Measurements from ENCODE around the gene UNC45B. TPM values are rescaled to one million over a fixed set of nuclear protein-coding genes. Genes with fewer than 3 reads are reported as not detected.
"Not testable (repeated sequence)": the region's sequence is repeated elsewhere in the genome, so short reads cannot be mapped to it uniquely, and the experiment has no call there.

The UNC45B gene
- total RNA-seq, 1 experiment from 2014 or later, result 0.22 TPM

GRCh38 chr17:35195062-35195461, 47.4 kb downstream of the UNC45B start:
- H3K23ac ChIP-seq (ENCODE audit: insufficient read length, low read depth, low read length); H4K8ac ChIP-seq (replicated peaks; ENCODE audit: insufficient read length, low read depth, low read length); H3K27me3 Mint-ChIP-seq (ENCODE audit: low read depth); H3K4ac ChIP-seq (ENCODE audit: low read depth, low read length); H2AFZ ChIP-seq (ENCODE audit: low read length); H3K27me3 ChIP-seq (ENCODE audit: insufficient read depth, low read length); H3K9me3 ChIP-seq (ENCODE audit: control insufficient read depth, low read depth, low read length); H3K56ac ChIP-seq (ENCODE audit: insufficient read length, low read depth, low read length); H3K9ac ChIP-seq (ENCODE audit: extremely low read depth, insufficient read length, low read length); H4K5ac ChIP-seq (ENCODE audit: insufficient read length, low read depth, low read length); DNase-seq; H3K4me1 Mint-ChIP-seq; H3K23me2 ChIP-seq (ENCODE audit: insufficient read length, low read depth, low read length, poor library complexity, severe bottlenecking); H3K79me1 ChIP-seq (ENCODE audit: insufficient read depth, low read depth, low read length, poor library complexity, severe bottlenecking); H3T11ph ChIP-seq (ENCODE audit: low read length); H3K14ac ChIP-seq (ENCODE audit: insufficient read depth, low read length); H2BK5ac ChIP-seq (ENCODE audit: insufficient read length, low read length); H2BK20ac ChIP-seq (ENCODE audit: low read depth, low read length, poor library complexity, severe bottlenecking); H4K20me1 ChIP-seq (ENCODE audit: control insufficient read depth, insufficient read depth, insufficient read length); H3K79me2 ChIP-seq (ENCODE audit: insufficient read depth, low read length); H2BK120ac ChIP-seq (ENCODE audit: low read depth, low read length, poor library complexity, severe bottlenecking); H3K18ac ChIP-seq (ENCODE audit: insufficient read length, low read depth, low read length); H4K91ac ChIP-seq (ENCODE audit: insufficient read length, low read depth, low read length); H3K4me3 Mint-ChIP-seq; H2AK5ac ChIP-seq (ENCODE audit: insufficient read length, low read length); H3K4me1 ChIP-seq (ENCODE audit: insufficient read depth, low read length); H2BK12ac ChIP-seq (ENCODE audit: insufficient read length, low read depth, low read length); H2BK15ac ChIP-seq (ENCODE audit: low read depth, low read length); H3K27ac Mint-ChIP-seq; H3K4me2 ChIP-seq (ENCODE audit: insufficient read depth, insufficient read length, low read length); H3K27ac ChIP-seq (ENCODE audit: insufficient read length, low read depth, low read length): not testable (repeated sequence)
- no CpG with 5 or more reads among the region's 31 CpGs for WGBS (ENCODE audit: extremely low coverage, insufficient read length, low lambda C conversion rate)
- H3K9me3 Mint-ChIP-seq, result peaks cover 37 to 45% of the 10 kb centered on the region in 2 experiments
- peaks cover 8 to 12% (median 11%) of the 10 kb centered on the region in 3 experiments for H3K36me3 Mint-ChIP-seq (ENCODE audit: insufficient read depth in 1 of 3, low read depth in 3 of 3)

GRCh38 chr17:35202582-35202981, 55.0 kb downstream of the UNC45B start:
- not testable (repeated sequence) for H4K20me1 ChIP-seq (ENCODE audit: control insufficient read depth, insufficient read depth, insufficient read length); H2BK20ac ChIP-seq (ENCODE audit: low read depth, low read length, poor library complexity, severe bottlenecking); H2BK5ac ChIP-seq (ENCODE audit: insufficient read length, low read length); H3K18ac ChIP-seq (ENCODE audit: insufficient read length, low read depth, low read length); H3K23me2 ChIP-seq (ENCODE audit: insufficient read length, low read depth, low read length, poor library complexity, severe bottlenecking); H3K9ac ChIP-seq (ENCODE audit: extremely low read depth, insufficient read length, low read length); H3K4me3 Mint-ChIP-seq; H3K14ac ChIP-seq (ENCODE audit: insufficient read depth, low read length); H4K8ac ChIP-seq (replicated peaks; ENCODE audit: insufficient read length, low read depth, low read length); H2AK5ac ChIP-seq (ENCODE audit: insufficient read length, low read length); H3K4me1 Mint-ChIP-seq; H3K36me3 Mint-ChIP-seq (ENCODE audit: insufficient read depth in 1 of 3, low read depth in 3 of 3); H2AFZ ChIP-seq (ENCODE audit: low read length); DNase-seq; H3K4me2 ChIP-seq (ENCODE audit: insufficient read depth, insufficient read length, low read length); H3K4me1 ChIP-seq (ENCODE audit: insufficient read depth, low read length); H3K27ac ChIP-seq (ENCODE audit: insufficient read length, low read depth, low read length); H3T11ph ChIP-seq (ENCODE audit: low read length); H2BK12ac ChIP-seq (ENCODE audit: insufficient read length, low read depth, low read length); H3K79me1 ChIP-seq (ENCODE audit: insufficient read depth, low read depth, low read length, poor library complexity, severe bottlenecking); H3K27ac Mint-ChIP-seq; H3K79me2 ChIP-seq (ENCODE audit: insufficient read depth, low read length); H3K27me3 ChIP-seq (ENCODE audit: insufficient read depth, low read length); H3K56ac ChIP-seq (ENCODE audit: insufficient read length, low read depth, low read length); H4K5ac ChIP-seq (ENCODE audit: insufficient read length, low read depth, low read length); H4K91ac ChIP-seq (ENCODE audit: insufficient read length, low read depth, low read length); H2BK15ac ChIP-seq (ENCODE audit: low read depth, low read length); H3K4ac ChIP-seq (ENCODE audit: low read depth, low read length); H2BK120ac ChIP-seq (ENCODE audit: low read depth, low read length, poor library complexity, severe bottlenecking); H3K9me3 ChIP-seq (ENCODE audit: control insufficient read depth, low read depth, low read length); H3K23ac ChIP-seq (ENCODE audit: insufficient read length, low read depth, low read length)
- no CpG with 5 or more reads among the region's 2 CpGs for WGBS (ENCODE audit: extremely low coverage, insufficient read length, low lambda C conversion rate)
- peaks cover 17% of the 10 kb centered on the region for H3K27me3 Mint-ChIP-seq (ENCODE audit: low read depth)
- peaks cover 43 to 50% of the 10 kb centered on the region in 2 experiments for H3K9me3 Mint-ChIP-seq

Data from H9 (cell line).